Upper lobe of left lung (tissue), 4 donors: ENCODE results near the gene TUBGCP2.

Experiments used
- EP300 ChIP-seq, 4 donors: sonication (generic); formaldehyde crosslinking; IDR thresholded peaks; one replicate each; pipeline ENCODE4 v1.5.1; 2017; ENCODE audit warnings: antibody characterized with exemption in 4 of 4, control low read depth in 2 of 4
- POLR2A ChIP-seq, 4 donors: fragments of 450-650 bp; IDR thresholded peaks; one replicate each; pipeline ENCODE4 v1.5.1; 2016 to 2017; ENCODE audit warnings: antibody characterized with exemption in 4 of 4, mild to moderate bottlenecking in 2 of 4
- POLR2AphosphoS5 ChIP-seq, 2 donors: sonication (generic); formaldehyde crosslinking; IDR thresholded peaks; one replicate each; pipeline ENCODE4 v1.5.1; 2017; ENCODE audit warnings: antibody characterized with exemption in 2 of 2
- TF ChIP-seq, protein P1 (sequence below), 6 experiments: fragments of 450-650 bp in 4 of 6; fragments of 200-600 bp in 2 of 6; sonication (generic) in 2 of 6; IDR thresholded peaks; one replicate each; pipeline ENCODE4 v1.5.1; 2016 to 2019; ENCODE audit warnings: antibody characterized with exemption in 6 of 6

DNA sequence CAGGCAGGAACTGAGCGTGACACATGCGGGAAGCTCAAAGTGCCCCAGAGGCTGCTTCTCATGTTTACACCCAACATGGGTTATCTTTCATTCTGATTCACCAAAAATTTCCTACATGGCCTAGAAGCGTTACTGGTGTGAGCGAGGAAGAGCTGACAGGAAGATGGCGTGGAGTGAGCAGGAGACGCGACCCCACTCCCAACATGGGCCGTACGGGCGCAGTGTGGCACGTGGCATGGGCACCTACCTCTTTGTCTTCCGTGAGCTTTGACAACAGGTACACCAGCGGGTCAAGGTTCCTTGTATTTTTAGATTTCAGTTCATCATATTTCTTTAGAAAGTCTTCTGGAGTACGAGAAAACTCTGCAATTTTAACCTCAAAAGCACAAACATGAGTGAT lies 8.9 kb downstream of the TUBGCP2 start:
- TF ChIP-seq, protein P1, sequence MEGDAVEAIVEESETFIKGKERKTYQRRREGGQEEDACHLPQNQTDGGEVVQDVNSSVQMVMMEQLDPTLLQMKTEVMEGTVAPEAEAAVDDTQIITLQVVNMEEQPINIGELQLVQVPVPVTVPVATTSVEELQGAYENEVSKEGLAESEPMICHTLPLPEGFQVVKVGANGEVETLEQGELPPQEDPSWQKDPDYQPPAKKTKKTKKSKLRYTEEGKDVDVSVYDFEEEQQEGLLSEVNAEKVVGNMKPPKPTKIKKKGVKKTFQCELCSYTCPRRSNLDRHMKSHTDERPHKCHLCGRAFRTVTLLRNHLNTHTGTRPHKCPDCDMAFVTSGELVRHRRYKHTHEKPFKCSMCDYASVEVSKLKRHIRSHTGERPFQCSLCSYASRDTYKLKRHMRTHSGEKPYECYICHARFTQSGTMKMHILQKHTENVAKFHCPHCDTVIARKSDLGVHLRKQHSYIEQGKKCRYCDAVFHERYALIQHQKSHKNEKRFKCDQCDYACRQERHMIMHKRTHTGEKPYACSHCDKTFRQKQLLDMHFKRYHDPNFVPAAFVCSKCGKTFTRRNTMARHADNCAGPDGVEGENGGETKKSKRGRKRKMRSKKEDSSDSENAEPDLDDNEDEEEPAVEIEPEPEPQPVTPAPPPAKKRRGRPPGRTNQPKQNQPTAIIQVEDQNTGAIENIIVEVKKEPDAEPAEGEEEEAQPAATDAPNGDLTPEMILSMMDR (IDR thresholded peaks at IDR 0.05) = no peak
- TF ChIP-seq POLR2AphosphoS5 (IDR thresholded peaks at IDR 0.05) (no peak), EP300 (IDR thresholded peaks at IDR 0.05) (no peak), POLR2A (IDR thresholded peaks at IDR 0.05) (no peak)
